HCEC 1CT (cell line): ENCODE data around the gene AIDA.
A peak's percentile ranks its signal among the peaks of the same experiment; 100 is the strongest.
"Not testable (repeated sequence)": the region's sequence is repeated elsewhere in the genome, so short reads cannot be mapped to it uniquely, and the experiment has no call there.

Experiments used
- DNase-seq: peaks from one replicate; pipeline ENCODE4 v3.0.0-alpha.2; 2017

Gene AIDA

DNA sequence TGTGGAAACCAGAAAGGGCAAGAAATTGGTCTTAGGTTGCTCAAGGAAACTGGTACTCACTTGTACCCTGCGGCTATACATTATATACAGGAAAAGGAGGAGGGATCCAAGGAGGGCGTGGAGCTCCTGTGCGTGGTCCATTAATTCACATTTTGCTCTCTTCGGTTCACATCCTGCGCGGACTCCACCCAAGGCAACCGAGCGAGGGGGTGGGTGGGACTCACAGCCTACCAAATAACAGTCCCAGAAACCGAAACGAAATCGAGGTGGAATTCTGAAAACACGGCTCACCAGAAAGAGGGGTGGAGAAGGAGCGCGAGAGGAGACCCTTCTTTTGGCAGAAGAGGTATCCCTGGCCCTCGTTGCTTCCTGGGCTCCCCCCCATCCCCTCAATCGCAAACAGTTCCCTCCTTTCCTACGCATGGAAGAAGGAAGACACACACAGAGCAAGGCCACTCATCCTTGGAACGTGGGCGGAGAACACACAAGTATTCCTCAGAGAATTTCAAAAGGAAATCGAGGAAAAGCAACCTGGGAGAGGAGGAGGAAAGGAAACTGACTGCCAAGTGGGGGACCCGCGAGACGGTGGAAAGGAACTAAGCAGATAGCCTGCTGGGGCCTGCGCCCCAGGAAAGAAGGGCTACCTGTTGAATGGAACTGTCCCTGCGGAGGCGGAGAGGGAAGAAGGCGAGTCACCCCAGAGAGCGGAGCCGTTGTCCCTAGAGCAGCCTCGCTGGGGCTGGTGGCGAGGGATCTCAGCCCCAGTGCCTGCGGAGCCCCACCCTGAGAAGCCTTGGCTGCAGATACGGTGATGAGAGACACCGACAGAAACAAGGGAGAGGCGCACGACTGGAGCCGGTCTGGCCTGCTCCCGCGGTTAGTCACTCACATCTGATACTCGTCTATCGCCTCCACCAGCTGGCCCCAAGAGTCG is 705 bp downstream of the AIDA start:
- peak; percentile 71 for DNase-seq

DNA sequence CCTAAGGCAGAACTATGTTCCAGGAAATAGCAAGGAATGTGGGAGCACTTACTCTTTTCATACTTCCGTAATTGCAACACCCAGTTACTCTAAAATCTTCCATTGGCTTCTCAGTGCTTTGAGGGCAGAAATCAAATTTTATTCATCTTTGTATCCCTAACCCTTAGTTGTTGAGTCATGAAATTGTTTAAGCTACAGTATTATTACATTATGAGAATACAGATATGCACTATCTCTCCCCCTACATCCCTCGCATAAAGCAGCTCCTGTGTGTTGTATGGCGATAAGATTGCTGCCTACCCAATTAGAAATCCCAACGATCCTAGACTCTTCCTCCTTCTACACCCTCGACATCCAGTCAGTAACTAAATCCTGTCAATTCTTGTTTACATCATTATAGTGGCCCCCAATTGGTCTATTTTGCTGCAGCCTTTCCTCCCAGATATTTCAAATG is 2.6 kb downstream of the AIDA start:
- peak; percentile 47 for DNase-seq

GRCh38 chr1:222706815-222707214 is 5.5 kb downstream of the AIDA start:
- DNase-seq = no peak

DNA sequence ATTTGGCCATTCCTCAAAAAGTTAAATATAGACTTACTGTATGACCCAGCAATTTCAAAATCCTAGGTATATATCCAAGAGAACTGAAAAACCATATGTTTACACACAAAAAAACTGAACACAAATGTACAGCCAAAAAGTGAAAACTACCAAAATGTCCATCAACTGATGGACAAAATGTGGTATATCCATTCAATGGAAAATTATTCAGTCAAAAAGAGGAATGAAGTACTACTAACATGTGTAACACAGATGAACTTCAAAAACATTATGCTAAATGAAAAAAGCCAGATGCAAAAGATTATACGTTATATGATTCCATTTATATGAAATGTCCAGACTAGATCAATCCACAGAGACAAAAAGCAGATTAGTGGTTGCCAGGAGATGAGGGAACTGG is 8.0 kb downstream of the AIDA start:
- no peak for DNase-seq

GRCh38 chr1:222702210-222702609 is 10.1 kb downstream of the AIDA start:
- no peak for DNase-seq

DNA sequence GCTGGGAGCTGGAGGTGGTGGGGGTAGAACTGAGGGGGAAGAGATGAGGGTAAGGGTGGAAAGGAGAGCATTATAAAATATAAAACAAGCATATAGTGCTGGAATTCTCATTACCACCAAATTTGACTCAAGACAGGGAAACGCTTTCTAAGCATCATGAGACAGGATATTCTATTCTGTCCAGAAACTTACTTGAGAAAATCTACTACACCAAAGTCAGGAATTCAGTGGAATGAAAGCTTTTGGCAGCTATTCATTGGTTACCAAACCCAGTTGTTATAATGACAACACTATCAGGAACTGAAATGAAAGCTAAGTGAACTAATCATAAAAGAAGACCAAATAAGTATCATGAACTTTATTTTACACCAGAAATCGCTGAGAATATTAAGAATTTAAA is 14.5 kb downstream of the AIDA start:
- no peak for DNase-seq

DNA sequence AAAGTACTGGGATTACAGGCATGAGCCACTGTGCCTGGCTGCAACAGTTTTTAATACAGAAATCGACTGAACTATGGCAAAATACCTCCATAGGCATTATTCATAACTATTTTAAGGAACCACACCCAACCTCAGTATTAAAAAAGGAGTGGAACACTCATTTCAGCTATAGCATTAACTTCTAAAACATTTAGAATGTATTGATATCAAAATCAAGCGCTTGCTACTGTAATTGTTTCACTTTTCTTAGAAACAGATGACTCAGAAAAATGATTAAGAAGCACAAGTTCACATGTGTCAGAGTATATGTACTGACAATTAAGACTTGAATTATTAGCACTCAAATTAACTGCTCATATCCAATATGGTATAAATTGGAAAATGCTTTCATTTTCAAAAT is 15.1 kb downstream of the AIDA start:
- DNase-seq = peak; percentile 15

DNA sequence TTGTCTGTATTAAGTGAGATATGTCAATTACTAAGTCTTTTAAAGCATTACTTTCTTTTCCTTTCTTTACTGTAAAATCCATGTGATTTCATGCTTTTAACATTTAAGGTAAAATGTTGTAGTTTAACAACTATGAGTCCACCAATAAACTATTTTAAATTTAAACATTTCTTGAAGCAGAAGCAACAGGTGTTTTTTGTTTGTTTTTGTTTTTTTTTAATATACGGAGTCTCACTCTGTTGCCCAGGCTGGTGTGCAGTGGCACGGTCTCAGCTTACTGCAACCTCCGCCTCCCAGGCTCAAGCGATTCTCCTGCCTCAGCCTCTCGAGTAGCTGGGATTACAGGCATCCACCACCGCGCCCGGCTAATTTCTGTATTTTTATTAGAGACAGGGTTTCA is 15.6 kb downstream of the AIDA start:
- DNase-seq = no peak

DNA sequence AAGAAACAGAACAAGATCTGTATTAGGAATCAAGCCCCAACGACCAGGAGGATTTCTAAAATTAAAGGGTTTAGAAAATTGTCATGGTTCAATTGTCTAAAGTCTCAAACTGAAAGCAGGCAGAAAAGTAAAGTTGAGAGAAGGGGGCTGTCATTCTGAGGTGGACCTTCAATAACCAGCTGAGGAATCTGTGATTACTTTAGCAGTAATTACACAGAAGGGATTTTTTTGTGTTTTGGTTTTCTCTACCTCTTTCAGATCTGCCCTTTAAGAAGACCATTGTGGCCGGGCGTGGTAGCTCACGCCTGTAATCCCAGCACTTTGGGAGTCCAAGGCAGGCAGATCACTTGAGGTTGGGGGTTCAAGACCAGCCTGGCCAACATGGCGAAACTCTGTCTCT is 17.4 kb downstream of the AIDA start:
- no peak for DNase-seq

GRCh38 chr1:222691016-222691415 is 21.3 kb downstream of the AIDA start:
- no peak for DNase-seq

DNA sequence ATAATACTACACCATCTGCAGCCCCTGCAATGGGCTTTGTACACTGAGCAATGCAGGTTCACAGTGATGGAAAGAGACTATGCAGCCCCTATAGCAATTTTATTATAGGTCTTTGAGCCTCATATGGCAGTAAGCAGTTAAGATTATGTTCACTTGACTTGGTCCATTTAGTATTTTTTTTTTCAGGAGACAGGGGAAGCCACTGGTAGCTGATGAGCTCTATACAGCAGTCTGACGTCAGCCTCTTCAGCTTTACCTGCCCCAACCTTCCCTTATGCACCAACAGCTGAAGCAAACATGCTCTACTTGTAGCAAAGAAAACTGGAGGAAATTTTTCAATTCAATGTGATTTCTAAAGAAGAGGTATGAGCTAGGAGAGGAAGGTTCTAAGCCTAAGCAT is 32.2 kb downstream of the AIDA start:
- DNase-seq = no peak

- DNase-seq = no peak
These were observed 42.2 kb downstream of the AIDA start for GRCh38 chr1:222670110-222670509.

GRCh38 chr1:222669107-222669506 is 43.2 kb downstream of the AIDA start:
- DNase-seq = not testable (repeated sequence)

DNA sequence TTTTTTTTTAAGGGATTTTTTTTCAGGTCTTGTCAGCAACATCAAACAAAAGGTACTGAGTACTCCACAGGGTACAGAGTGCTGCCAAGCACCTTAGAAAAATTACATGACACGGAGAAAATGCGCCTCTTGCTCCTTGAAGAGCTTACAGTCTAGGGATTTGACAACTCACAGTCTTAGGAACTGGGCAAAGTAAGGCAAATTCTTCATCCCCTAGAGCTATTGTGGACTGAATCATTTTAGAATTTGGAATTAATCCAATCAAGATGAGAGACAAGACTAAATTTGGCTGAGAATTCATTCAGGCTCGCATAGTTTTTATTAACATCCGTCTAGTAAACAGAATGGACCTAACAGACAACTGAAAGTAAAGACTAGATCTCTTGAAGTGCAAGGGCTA is 44.1 kb downstream of the AIDA start:
- not testable (repeated sequence) for DNase-seq

DNA sequence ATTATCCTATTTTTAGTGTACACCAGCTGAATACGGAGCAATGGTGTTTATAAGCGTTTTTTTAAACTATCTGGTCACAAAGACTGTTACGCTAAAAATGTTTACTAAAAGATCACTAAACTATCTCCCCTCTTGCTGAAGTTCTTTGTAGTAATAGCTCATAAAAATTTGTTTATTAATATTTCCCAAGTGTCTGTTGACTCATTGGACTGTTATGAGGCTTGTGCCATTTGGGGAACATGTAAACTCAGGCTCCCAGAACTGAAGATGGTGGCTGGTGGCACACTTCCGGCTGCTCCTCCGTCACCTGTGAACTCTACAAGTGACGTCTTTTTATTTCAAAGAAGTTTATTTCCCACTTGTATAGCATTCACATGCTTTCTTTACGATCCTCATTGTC is 46.3 kb downstream of the AIDA start:
- DNase-seq = peak; percentile 81

- no peak for DNase-seq
These were observed 48.8 kb downstream of the AIDA start for GRCh38 chr1:222663431-222663934.

DNA sequence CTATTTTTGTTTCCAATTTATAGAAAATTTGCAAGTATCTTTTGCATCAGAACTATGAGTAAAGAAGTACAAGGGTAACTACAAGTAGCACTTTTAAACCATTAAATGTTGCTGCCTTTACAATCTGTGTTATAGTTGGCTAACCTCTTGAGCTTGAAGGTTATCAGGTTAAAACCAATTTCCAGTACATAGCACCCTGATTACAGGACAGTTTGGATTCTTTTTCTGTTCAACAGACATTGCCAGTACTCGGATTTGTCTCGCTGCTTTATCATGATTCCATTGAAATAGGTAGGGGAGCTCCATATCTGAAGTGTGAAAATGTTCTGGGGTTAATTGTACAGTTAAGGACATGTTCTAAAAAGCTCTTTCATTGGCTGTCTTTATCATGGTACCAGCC is 54.4 kb downstream of the AIDA start:
- no peak for DNase-seq

GRCh38 chr1:222656391-222657155 is 55.7 kb downstream of the AIDA start:
- DNase-seq = no peak

DNA sequence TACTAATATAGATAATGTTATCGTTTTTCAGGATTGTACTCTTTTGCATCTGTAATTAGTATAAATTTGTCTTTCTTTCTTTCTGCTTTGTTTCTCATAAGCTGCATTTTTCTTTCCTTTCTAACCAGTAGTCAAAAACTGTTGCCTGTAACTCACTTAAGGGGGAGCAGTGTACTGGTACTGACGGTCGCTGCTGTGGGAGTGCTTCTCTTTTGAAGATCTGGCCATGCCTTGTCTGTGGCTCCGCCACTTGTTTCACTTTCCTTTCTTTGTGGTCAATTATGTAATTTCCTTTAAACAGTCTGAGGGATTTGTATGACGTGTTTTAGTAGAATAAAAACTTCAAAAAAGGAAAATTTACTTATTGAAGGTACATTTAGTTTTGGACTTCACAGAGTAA is 57.4 kb downstream of the AIDA start:
- no peak for DNase-seq

GRCh38 chr1:222653178-222653827 is 59.0 kb downstream of the AIDA start:
- DNase-seq = no peak

DNA sequence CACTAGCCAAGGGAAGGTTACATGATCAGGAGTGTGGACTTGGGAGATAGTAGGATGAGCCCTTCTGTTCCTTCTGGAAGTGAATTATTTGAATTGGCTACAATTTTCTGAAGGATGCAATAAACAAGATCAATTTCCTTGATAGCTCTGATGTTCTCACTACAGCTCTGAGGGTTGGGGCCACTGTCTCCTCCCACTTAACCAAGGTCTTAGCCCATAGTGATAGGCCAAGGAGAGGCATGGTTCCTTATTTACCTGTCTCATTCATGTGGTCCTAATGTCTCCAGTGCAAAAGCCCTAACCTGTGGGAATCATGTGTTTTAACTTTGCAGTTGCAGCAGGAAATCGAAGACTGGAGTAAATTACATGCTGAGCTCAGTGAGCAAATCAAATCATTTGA is 59.6 kb downstream of the AIDA start:
- DNase-seq = no peak

DNA sequence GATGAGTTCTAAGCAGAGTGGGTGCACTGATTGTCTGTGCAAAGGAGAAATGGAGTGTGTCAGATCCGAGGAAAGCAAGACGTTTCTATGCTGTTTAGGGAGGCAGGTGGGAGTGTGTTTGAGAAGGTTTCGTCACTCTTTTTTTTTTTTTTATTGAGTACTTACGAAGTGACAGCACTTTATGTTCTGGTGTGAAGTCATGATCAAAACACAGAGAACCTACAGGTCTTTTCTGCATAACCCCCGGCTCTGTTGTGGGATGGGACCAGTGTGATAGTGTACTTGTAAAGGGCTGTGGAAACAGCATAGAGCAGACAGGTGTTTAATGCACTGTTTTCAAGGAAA is 67.7 kb downstream of the AIDA start:
- no peak for DNase-seq

GRCh38 chr1:222643938-222644635 is 68.2 kb downstream of the AIDA start:
- peak; percentile 99 for DNase-seq
